Measurements from ENCODE around the gene DAB1. TPM values are rescaled to one million over a fixed set of nuclear protein-coding genes. Genes with fewer than 3 reads are reported as not detected.

DAB1 gene
- total RNA-seq, 2 donors from 2014 or later = not detected

- DNase-seq (ENCODE audit: low spot score) (no peak), ATAC-seq (ENCODE audit: insufficient number of reproducible peaks, low FRiP score, low read depth) (no peak)
- H3K4me1 ChIP-seq (ENCODE audit: control insufficient read depth in 1 of 2, low read depth in 2 of 2) = no peaks in the 10 kb centered on the region
- no peaks in the 10 kb centered on the region for H3K27me3 ChIP-seq (replicated peaks; ENCODE audit: insufficient read depth)
- no peak overlapping the region for H3K27ac ChIP-seq
- no peak for TF ChIP-seq CTCF (IDR thresholded peaks at IDR 0.05)
- H3K36me3 ChIP-seq = no peaks in the 10 kb centered on the region
- H3K9me3 ChIP-seq = no peaks in the 10 kb centered on the region
- H3K4me3 ChIP-seq = no peak overlapping the region
Measured at GRCh38 chr1:56983484-56983883, 440.4 kb downstream of the DAB1 start.

- ATAC-seq (ENCODE audit: insufficient number of reproducible peaks, low FRiP score, low read depth) = no peak
- H3K36me3 ChIP-seq = no peaks in the 10 kb centered on the region
Measured at GRCh38 chr1:56979986-56980755, 443.7 kb downstream of the DAB1 start.

DNA sequence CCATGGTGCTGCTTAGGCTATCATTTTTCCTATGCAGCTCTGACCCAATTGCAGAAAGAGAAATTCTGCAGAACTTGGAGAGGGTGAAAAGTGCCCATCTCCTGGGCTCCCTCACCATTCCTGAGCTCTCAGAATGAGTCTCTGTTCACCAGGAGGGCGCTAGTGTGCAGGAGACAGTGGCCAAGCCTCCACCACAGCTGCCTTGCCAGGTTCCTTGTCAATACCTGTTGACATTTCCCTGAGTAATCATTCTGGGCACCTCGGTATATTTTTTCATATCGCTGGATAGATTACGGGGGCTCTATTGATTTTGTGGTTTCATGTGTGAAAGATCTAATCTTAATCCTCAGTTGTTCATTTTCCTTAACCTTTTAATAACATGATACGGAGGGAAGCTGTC lies 445.0 kb downstream of the DAB1 start:
- TF ChIP-seq CTCF (IDR thresholded peaks at IDR 0.05) = no peak
- ATAC-seq (ENCODE audit: insufficient number of reproducible peaks, low FRiP score, low read depth) = no peak
- H3K4me3 ChIP-seq = no peak overlapping the region

More at GRCh38 chr1:56979986-56980755, 443.7 kb downstream of the DAB1 start:
- no peak for TF ChIP-seq CTCF (IDR thresholded peaks at IDR 0.05)
- H3K27me3 ChIP-seq (replicated peaks; ENCODE audit: insufficient read depth) = no peaks in the 10 kb centered on the region
- H3K27ac ChIP-seq = no peak overlapping the region
- H3K4me3 ChIP-seq = no peak overlapping the region
- H3K9me3 ChIP-seq = no peaks in the 10 kb centered on the region
- no peaks in the 10 kb centered on the region for H3K4me1 ChIP-seq (ENCODE audit: control insufficient read depth in 1 of 2, low read depth in 2 of 2)
- no peak for DNase-seq (ENCODE audit: low spot score)

DNA sequence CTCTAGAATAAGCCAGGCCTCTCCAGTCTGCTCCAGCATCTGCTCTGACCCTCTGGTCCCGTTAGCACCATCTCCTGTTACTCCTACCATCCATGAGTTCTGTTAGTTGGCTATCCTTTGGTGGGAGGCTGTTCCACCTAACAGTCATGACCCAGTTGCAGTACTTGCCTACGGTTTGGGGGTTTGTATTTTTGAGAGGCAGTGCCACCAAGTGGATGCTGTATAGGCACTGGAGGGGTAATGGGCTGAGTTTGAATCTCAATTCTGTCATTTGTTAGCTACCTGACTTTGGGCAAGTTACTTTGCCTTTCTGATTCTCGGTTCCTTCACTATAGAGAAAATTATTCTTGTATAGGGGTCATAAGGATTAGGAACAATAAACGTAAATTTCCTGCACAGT lies 445.9 kb downstream of the DAB1 start:
- no peak for TF ChIP-seq CTCF (IDR thresholded peaks at IDR 0.05)
- Histone ChIP-seq H3K27ac (no peak overlapping the region), H3K4me1 (ENCODE audit: control insufficient read depth in 1 of 2, low read depth in 2 of 2) (no peaks in the 10 kb centered on the region), H3K9me3 (no peaks in the 10 kb centered on the region), H3K36me3 (no peaks in the 10 kb centered on the region), H3K27me3 (replicated peaks; ENCODE audit: insufficient read depth) (no peaks in the 10 kb centered on the region), H3K4me3 (no peak overlapping the region)
- no peak for ATAC-seq (ENCODE audit: insufficient number of reproducible peaks, low FRiP score, low read depth)
- DNase-seq (ENCODE audit: low spot score) = no peak

More for the DNA sequence above, 445.0 kb downstream of the DAB1 start:
- DNase-seq (ENCODE audit: low spot score) = no peak
- no peak overlapping the region for H3K27ac ChIP-seq
- H3K27me3 ChIP-seq (replicated peaks; ENCODE audit: insufficient read depth) = no peaks in the 10 kb centered on the region
- no peaks in the 10 kb centered on the region for H3K9me3 ChIP-seq
- no peaks in the 10 kb centered on the region for H3K36me3 ChIP-seq
- no peaks in the 10 kb centered on the region for H3K4me1 ChIP-seq (ENCODE audit: control insufficient read depth in 1 of 2, low read depth in 2 of 2)

DNA sequence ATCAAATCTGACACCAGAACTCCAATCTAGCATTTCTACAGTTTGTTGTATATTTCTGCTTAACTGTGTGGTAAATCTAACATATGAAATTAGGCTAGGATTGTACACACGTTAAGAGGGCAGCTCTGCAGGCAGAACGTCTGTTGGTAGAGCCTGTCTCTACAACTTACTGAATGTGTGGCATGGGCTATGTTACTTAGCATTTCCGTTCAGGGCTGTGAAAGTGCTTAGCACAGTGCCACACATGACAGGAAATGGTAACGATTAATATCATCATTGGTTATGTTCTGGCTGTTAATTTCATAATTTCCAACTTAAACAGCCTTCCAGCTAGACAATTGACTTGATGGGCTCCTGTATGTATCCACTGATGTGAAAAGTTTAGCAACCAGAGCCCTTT lies 448.4 kb downstream of the DAB1 start:
- Histone ChIP-seq H3K4me1 (ENCODE audit: control insufficient read depth in 1 of 2, low read depth in 2 of 2) (no peaks in the 10 kb centered on the region), H3K36me3 (no peaks in the 10 kb centered on the region), H3K4me3 (no peak overlapping the region), H3K27ac (no peak overlapping the region), H3K27me3 (replicated peaks; ENCODE audit: insufficient read depth) (no peaks in the 10 kb centered on the region), H3K9me3 (no peaks in the 10 kb centered on the region)
- no peak for DNase-seq (ENCODE audit: low spot score)
- ATAC-seq (ENCODE audit: insufficient number of reproducible peaks, low FRiP score, low read depth) = no peak
- TF ChIP-seq CTCF (IDR thresholded peaks at IDR 0.05) = no peak
